ENCODE data around the gene MFAP3. TPM values are rescaled to one million over a fixed set of nuclear protein-coding genes. Genes with fewer than 3 reads are reported as not detected.

Gene MFAP3
- total and polyA plus RNA-seq, 2 of the 13 experiments (the other 11 are each of a cell fraction or from before 2014, with no cell fraction given), result 12.1 to 28.3 TPM

DNA sequence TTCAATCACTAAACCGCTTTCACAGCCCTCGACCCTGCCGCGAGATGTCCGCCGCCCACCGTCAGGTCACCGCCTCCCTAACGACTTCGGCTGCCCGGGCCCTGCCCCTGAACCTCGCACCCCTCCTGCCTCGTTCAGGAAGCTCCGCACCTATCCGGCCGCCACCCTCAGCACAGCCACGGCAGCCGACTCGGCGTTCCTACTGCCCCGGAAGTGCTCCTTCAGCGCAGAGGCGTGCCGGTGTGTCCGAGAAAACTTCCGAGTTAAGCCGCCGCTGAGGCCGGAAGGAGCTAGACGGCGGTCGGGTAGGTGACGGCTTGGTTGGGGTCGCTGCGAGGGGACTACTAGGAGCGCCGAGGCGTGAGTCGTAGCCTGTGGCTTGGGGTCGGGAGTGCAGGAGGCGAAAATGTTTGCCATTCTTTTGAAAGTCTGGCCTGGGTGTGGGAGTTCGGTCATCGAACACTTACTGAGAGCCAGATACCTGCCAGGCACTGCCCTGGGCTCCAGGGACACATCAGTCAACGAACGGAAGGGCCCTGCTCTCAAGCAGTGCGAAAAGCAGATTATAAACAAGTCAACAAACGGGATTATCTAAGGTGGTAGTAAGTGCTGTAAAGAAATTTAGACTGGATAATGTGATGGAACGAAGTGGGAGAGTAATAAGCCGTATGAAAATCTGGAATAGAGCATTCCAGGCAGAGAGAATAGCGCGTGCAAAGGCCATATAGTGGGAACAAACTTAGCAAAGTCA is at the start of gene MFAP3, which contains the start of gene FAM114A2 (continued):
- TF ChIP-seq ZNF776 (CRISPR knock-in tag; IDR thresholded peaks at IDR 0.05), result 0 out of 2 replicates have a peak, but pooled peaks have one; percentile 67
- TF ChIP-seq, protein P1, sequence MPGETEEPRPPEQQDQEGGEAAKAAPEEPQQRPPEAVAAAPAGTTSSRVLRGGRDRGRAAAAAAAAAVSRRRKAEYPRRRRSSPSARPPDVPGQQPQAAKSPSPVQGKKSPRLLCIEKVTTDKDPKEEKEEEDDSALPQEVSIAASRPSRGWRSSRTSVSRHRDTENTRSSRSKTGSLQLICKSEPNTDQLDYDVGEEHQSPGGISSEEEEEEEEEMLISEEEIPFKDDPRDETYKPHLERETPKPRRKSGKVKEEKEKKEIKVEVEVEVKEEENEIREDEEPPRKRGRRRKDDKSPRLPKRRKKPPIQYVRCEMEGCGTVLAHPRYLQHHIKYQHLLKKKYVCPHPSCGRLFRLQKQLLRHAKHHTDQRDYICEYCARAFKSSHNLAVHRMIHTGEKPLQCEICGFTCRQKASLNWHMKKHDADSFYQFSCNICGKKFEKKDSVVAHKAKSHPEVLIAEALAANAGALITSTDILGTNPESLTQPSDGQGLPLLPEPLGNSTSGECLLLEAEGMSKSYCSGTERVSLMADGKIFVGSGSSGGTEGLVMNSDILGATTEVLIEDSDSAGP (CRISPR knock-in tag; IDR thresholded peaks at IDR 0.05; ENCODE audit: borderline replicate concordance), result peak; percentile 95
- TF ChIP-seq ZIK1 (CRISPR knock-in tag; IDR thresholded peaks at IDR 0.05; ENCODE audit: borderline replicate concordance, low read depth), result peak; percentile 80; the same call in 1 of the 2 replicates
- TF ChIP-seq, protein P2, sequence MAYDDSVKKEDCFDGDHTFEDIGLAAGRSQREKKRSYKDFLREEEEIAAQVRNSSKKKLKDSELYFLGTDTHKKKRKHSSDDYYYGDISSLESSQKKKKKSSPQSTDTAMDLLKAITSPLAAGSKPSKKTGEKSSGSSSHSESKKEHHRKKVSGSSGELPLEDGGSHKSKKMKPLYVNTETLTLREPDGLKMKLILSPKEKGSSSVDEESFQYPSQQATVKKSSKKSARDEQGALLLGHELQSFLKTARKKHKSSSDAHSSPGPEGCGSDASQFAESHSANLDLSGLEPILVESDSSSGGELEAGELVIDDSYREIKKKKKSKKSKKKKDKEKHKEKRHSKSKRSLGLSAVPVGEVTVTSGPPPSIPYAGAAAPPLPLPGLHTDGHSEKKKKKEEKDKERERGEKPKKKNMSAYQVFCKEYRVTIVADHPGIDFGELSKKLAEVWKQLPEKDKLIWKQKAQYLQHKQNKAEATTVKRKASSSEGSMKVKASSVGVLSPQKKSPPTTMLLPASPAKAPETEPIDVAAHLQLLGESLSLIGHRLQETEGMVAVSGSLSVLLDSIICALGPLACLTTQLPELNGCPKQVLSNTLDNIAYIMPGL (CRISPR knock-in tag; IDR thresholded peaks at IDR 0.05; ENCODE audit: borderline replicate concordance in 1 of 2, low read depth in 1 of 2), result peak; percentile 82 to 94; a peak in 3 of 4 replicates
- TF ChIP-seq FOXP1 (IDR thresholded peaks at IDR 0.05), result no peak
- peak; percentile 53 for TF ChIP-seq FOXP1 (CRISPR knock-in tag; IDR thresholded peaks at IDR 0.05)
- TF ChIP-seq, protein P3, sequence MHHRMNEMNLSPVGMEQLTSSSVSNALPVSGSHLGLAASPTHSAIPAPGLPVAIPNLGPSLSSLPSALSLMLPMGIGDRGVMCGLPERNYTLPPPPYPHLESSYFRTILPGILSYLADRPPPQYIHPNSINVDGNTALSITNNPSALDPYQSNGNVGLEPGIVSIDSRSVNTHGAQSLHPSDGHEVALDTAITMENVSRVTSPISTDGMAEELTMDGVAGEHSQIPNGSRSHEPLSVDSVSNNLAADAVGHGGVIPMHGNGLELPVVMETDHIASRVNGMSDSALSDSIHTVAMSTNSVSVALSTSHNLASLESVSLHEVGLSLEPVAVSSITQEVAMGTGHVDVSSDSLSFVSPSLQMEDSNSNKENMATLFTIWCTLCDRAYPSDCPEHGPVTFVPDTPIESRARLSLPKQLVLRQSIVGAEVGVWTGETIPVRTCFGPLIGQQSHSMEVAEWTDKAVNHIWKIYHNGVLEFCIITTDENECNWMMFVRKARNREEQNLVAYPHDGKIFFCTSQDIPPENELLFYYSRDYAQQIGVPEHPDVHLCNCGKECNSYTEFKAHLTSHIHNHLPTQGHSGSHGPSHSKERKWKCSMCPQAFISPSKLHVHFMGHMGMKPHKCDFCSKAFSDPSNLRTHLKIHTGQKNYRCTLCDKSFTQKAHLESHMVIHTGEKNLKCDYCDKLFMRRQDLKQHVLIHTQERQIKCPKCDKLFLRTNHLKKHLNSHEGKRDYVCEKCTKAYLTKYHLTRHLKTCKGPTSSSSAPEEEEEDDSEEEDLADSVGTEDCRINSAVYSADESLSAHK (CRISPR knock-in tag; IDR thresholded peaks at IDR 0.05; ENCODE audit: borderline replicate concordance), result no peak
- TF ChIP-seq, protein P4, sequence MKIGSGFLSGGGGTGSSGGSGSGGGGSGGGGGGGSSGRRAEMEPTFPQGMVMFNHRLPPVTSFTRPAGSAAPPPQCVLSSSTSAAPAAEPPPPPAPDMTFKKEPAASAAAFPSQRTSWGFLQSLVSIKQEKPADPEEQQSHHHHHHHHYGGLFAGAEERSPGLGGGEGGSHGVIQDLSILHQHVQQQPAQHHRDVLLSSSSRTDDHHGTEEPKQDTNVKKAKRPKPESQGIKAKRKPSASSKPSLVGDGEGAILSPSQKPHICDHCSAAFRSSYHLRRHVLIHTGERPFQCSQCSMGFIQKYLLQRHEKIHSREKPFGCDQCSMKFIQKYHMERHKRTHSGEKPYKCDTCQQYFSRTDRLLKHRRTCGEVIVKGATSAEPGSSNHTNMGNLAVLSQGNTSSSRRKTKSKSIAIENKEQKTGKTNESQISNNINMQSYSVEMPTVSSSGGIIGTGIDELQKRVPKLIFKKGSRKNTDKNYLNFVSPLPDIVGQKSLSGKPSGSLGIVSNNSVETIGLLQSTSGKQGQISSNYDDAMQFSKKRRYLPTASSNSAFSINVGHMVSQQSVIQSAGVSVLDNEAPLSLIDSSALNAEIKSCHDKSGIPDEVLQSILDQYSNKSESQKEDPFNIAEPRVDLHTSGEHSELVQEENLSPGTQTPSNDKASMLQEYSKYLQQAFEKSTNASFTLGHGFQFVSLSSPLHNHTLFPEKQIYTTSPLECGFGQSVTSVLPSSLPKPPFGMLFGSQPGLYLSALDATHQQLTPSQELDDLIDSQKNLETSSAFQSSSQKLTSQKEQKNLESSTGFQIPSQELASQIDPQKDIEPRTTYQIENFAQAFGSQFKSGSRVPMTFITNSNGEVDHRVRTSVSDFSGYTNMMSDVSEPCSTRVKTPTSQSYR (CRISPR knock-in tag; IDR thresholded peaks at IDR 0.05; ENCODE audit: borderline replicate concordance), result peak; percentile 49; the same call in 1 of the 2 replicates
- TF ChIP-seq CREB1 (IDR thresholded peaks at IDR 0.05), result peak; percentile 29; the same call in 1 of the 2 replicates
- TF ChIP-seq CREB1 (CRISPR knock-in tag; IDR thresholded peaks at IDR 0.05), result peak; percentile 71
- no peak for TF ChIP-seq ZNF124 (CRISPR knock-in tag; IDR thresholded peaks at IDR 0.05)
- TF ChIP-seq NFYC (CRISPR knock-in tag; IDR thresholded peaks at IDR 0.05), result peak; percentile 55; the same call in 1 of the 2 replicates
- TF ChIP-seq NRL (CRISPR knock-in tag; IDR thresholded peaks at IDR 0.05; ENCODE audit: borderline replicate concordance), result peak; percentile 88; the same call in 1 of the 2 replicates
- peak; percentile 32; the same call in 1 of the 2 replicates for TF ChIP-seq GLI4 (CRISPR knock-in tag; IDR thresholded peaks at IDR 0.05; ENCODE audit: borderline replicate concordance)
- peak; percentile 52; the same call in 1 of the 2 replicates for TF ChIP-seq JUN (CRISPR knock-in tag; IDR thresholded peaks at IDR 0.05)
- TF ChIP-seq ZNF34 (CRISPR knock-in tag; IDR thresholded peaks at IDR 0.05; ENCODE audit: borderline replicate concordance), result peak; percentile 69; the same call in 1 of the 2 replicates
- TF ChIP-seq, protein P5, sequence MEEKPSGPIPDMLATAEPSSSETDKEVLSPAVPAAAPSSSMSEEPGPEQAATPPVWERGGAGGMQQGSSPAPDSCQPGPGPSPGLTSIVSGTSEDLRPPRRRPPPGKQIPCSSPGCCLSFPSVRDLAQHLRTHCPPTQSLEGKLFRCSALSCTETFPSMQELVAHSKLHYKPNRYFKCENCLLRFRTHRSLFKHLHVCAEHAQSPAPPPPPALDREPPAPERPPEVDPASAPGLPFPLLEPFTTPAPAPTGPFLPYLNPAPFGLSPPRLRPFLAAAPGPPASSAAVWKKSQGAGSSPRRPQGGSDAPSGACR (CRISPR knock-in tag; IDR thresholded peaks at IDR 0.05), result peak; percentile 58; the same call in 1 of the 2 replicates
